ENCODE measurements around the gene DIS3L2.
A peak's percentile ranks its signal among the peaks of the same experiment; 100 is the strongest.

Gene DIS3L2

DNA sequence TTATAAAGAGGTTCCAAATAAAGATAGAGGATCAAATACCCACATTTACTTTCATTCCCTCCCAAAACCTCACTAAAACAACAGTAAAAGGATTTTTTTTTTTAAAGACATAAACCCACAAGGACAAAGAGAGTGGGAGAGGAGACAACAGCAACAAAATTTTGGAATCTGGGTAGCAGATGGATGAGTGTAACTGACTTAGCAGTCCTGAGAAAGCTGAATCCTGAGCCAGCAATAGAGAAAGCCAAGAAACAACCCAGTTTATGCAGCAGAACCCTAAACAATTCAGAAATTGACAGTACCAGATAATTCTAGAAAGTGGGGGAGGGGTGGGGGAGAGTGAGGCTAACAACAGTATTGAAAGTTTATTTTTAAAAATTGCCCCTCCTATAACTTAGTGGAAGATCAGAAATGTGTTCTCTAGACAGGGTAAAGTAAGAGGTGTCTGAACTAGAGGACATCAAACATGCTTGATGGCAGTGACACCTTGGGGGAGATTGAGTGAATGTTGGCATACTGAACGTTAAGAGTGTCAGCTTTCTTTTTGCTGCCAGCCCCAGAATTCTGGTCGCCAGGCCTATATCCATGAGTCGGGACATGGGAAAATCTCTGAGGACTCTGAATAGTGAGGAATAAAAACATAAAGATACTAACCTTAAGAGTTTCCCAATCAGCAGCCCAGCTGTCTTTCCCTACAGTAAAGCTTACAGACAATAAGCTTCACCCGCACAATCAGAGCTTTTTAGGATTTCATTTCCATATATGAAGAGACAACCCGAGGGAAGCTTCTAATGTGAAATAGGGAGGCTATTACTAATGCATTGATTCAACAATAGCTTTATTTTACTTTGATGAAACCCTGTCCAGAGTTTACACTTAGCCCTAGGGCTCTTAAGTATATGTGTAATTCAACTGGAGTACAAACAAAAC lies 289.0 kb downstream of the DIS3L2 start:
- no peak for TF ChIP-seq FOXP2 (optimal IDR thresholded peaks at IDR 0.05; ENCODE audit: borderline replicate concordance, extremely low read depth, extremely low read length, insufficient read depth)
- no peak for TF ChIP-seq POLR2AphosphoS5 (IDR thresholded peaks at IDR 0.05; ENCODE audit: low read depth, low read length)
- TF ChIP-seq, protein P1, sequence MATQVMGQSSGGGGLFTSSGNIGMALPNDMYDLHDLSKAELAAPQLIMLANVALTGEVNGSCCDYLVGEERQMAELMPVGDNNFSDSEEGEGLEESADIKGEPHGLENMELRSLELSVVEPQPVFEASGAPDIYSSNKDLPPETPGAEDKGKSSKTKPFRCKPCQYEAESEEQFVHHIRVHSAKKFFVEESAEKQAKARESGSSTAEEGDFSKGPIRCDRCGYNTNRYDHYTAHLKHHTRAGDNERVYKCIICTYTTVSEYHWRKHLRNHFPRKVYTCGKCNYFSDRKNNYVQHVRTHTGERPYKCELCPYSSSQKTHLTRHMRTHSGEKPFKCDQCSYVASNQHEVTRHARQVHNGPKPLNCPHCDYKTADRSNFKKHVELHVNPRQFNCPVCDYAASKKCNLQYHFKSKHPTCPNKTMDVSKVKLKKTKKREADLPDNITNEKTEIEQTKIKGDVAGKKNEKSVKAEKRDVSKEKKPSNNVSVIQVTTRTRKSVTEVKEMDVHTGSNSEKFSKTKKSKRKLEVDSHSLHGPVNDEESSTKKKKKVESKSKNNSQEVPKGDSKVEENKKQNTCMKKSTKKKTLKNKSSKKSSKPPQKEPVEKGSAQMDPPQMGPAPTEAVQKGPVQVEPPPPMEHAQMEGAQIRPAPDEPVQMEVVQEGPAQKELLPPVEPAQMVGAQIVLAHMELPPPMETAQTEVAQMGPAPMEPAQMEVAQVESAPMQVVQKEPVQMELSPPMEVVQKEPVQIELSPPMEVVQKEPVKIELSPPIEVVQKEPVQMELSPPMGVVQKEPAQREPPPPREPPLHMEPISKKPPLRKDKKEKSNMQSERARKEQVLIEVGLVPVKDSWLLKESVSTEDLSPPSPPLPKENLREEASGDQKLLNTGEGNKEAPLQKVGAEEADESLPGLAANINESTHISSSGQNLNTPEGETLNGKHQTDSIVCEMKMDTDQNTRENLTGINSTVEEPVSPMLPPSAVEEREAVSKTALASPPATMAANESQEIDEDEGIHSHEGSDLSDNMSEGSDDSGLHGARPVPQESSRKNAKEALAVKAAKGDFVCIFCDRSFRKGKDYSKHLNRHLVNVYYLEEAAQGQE (IDR thresholded peaks at IDR 0.05; ENCODE audit: insufficient read depth in 1 of 2, low read depth in 2 of 2, low read length in 2 of 2) = no peak
- TF ChIP-seq TAF1 (IDR thresholded peaks at IDR 0.05; ENCODE audit: borderline replicate concordance, insufficient read depth, low read length) = no peak
- no peak for TF ChIP-seq SIN3A (IDR thresholded peaks at IDR 0.05; ENCODE audit: borderline replicate concordance, insufficient read depth, low read length)

DNA sequence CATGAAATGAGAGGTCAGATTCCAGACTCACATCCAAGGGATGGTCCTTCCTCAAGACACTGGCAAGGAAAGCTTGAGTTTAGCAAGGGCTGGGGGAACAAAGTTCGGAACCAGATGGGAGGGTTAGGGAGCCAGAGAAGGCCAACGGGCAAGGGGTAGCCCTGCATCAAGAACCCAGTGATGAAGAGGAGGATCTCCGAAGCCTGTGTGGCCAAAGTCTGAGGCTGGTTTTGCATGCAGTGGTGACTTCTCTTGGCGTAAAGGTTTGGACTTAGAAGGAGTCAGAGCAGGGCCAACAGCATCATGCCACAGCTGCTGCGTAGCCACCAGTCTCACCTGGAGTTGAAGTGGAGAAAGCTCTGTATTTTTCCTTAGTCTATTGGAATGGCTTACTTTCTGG lies 293.5 kb downstream of the DIS3L2 start:
- TF ChIP-seq, protein P1 (IDR thresholded peaks at IDR 0.05; ENCODE audit: insufficient read depth in 1 of 2, low read depth in 2 of 2, low read length in 2 of 2) = no peak
- TF ChIP-seq TAF1 (IDR thresholded peaks at IDR 0.05; ENCODE audit: borderline replicate concordance, insufficient read depth, low read length) = no peak
- no peak for TF ChIP-seq POLR2AphosphoS5 (IDR thresholded peaks at IDR 0.05; ENCODE audit: low read depth, low read length)
- no peak for TF ChIP-seq FOXP2 (optimal IDR thresholded peaks at IDR 0.05; ENCODE audit: borderline replicate concordance, extremely low read depth, extremely low read length, insufficient read depth)
- TF ChIP-seq SIN3A (IDR thresholded peaks at IDR 0.05; ENCODE audit: borderline replicate concordance, insufficient read depth, low read length) = no peak

DNA sequence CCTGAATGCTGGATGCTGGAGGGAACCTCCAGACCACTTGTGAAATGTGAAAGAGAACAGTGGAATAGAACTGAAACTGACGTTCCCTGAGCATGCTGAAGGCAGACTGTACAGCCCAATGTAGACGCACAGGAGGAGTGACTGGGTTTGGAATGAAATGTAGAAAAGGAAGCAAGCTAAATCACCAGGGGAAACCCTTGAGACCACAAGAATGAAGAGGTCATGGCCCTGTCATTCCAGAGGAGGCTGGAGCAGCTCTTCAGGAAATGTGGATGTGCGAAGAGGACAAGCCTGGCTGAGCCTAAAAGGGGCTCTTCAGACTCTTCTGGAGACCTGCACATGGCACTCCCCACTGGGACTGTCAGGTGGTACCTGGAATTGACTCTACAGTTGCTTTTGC lies 298.6 kb downstream of the DIS3L2 start:
- no peak for TF ChIP-seq TAF1 (IDR thresholded peaks at IDR 0.05; ENCODE audit: borderline replicate concordance, insufficient read depth, low read length)
- TF ChIP-seq, protein P1 (IDR thresholded peaks at IDR 0.05; ENCODE audit: insufficient read depth in 1 of 2, low read depth in 2 of 2, low read length in 2 of 2) = 0 out of 4 replicates have a peak, but pooled peaks of 1 of the 2 experiments have one; percentile 30

DNA sequence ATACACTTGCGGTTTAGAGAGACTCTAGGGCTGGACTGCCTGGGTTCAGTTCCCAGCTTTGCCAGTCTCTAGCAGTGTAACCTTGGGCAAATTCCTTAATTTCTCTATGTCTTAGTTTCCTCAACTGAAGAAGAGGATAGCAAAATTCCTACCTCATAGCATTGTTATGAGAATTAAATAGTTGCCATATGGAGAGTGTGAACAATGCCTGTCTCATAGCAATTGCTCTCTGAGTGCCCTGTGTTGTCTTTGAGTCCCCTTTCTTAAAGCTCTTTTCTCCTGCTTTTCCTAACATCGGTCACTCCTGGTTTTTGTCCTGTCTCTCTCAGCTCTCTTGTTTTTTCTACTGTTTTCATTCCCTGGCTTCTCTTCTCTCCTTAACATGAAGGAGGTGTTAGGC lies 300.3 kb downstream of the DIS3L2 start:
- TF ChIP-seq FOXP2 (optimal IDR thresholded peaks at IDR 0.05; ENCODE audit: borderline replicate concordance, extremely low read depth, extremely low read length, insufficient read depth) (no peak), SIN3A (IDR thresholded peaks at IDR 0.05; ENCODE audit: borderline replicate concordance, insufficient read depth, low read length) (no peak), POLR2AphosphoS5 (IDR thresholded peaks at IDR 0.05; ENCODE audit: low read depth, low read length) (no peak), TAF1 (IDR thresholded peaks at IDR 0.05; ENCODE audit: borderline replicate concordance, insufficient read depth, low read length) (no peak)
- TF ChIP-seq, protein P1 (IDR thresholded peaks at IDR 0.05; ENCODE audit: insufficient read depth in 1 of 2, low read depth in 2 of 2, low read length in 2 of 2) = no peak

Measured in PFSK-1 (cell line).